Dendritic cell treated with granulocyte-macrophage colony-stimulating factor and Interleukin-4, amounts not matched to agents 40 ng/mL and 50 ng/mL, for 4 days (primary cell): ENCODE results near the gene CDH20.

Experiments
- H3K27ac Mint-ChIP-seq: one replicate; pipeline ENCODE4 v1.8.0; 2022; ENCODE audit warnings: mild to moderate bottlenecking, mixed read lengths
- H3K27me3 Mint-ChIP-seq: one replicate; pipeline ENCODE4 v1.8.0; 2022; ENCODE audit warnings: mild to moderate bottlenecking, mixed read lengths
- H3K36me3 Mint-ChIP-seq: one replicate; pipeline ENCODE4 v1.8.0; 2022; ENCODE audit warnings: low read depth, mixed read lengths
- H3K4me1 Mint-ChIP-seq: one replicate; pipeline ENCODE4 v1.8.0; 2022; ENCODE audit warnings: low read depth, mixed read lengths
- H3K4me3 Mint-ChIP-seq: one replicate; pipeline ENCODE4 v1.8.0; 2022; ENCODE audit warnings: mild to moderate bottlenecking, moderate library complexity, mixed read lengths
- H3K9me3 Mint-ChIP-seq: one replicate; pipeline ENCODE4 v1.8.0; 2022; ENCODE audit warnings: mixed read lengths
- intact Hi-C: fragments of 100-400 bp; cut with micrococcal nuclease; formaldehyde crosslinking; loops from one replicate; pipeline ENCODE4 v1.15.0; 2022

The CDH20 gene

DNA sequence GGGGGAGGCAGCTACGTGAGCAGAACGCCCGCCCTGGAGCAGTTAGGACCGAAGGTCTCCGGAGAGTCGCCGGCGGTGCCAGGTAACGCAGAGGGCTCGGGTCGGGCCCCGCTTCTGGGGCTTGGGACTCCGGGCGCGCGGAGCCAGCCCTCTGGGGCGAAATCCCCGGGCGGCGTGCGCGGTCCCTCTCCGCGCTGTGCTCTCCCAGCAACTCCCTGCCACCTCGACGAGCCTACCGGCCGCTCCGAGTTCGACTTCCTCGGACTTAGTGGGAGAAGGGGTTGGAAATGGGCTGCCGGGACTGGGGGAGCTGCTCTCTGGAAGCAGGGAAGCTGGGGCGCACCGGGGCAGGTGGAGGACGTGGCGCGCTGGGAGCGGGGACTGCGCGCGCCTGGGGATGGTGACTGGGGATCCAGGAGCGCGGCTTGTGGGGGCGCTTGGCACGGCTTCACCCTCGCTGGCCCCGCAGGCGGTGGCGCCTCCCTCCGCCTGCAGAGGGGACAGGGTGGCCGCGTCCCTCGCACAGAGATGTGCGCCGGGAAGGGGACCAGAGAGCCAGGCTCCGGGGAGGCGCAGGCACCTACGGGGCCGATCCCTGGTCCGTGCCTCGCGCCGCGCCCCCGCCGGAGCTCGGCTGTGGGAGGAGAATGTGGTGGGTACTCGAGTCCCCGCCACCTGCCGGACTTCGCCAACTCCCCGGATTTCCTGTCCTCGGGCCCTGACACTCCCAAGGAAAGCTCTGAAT, 688 bp downstream of the CDH20 start:
- Mint-ChIP-seq H3K4me3 (no peak overlapping the region), H3K36me3 (no peaks in the 10 kb centered on the region), H3K4me1 (no peaks in the 10 kb centered on the region), H3K27ac (no peak overlapping the region), H3K27me3 (peaks cover 44% of the 10 kb centered on the region), H3K9me3 (no peaks in the 10 kb centered on the region)
- intact Hi-C loops, result no loop called here

DNA sequence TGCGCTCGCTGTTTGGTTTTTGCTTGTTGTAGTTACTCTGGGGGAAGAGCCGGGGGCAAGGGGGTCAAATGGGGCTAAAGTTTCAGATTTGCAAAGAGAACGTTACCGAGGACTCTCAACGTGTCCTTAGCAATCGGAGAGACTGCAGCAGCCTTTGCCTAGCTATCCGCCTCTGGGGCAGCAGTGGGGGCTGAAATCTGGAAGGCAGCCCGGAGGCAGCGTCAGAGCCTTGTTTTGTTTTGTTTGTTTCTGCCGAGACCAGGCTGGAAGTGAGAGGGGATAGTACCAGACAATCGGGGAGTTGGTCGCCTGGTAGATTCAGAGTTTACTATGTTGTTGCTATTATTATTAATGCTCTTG, 1.2 kb downstream of the CDH20 start:
- Mint-ChIP-seq H3K36me3 (no peaks in the 10 kb centered on the region), H3K27me3 (peaks cover 44% of the 10 kb centered on the region), H3K4me1 (no peaks in the 10 kb centered on the region), H3K27ac (no peak overlapping the region), H3K9me3 (no peaks in the 10 kb centered on the region), H3K4me3 (no peak overlapping the region)
- intact Hi-C loops, result no loop called here

DNA sequence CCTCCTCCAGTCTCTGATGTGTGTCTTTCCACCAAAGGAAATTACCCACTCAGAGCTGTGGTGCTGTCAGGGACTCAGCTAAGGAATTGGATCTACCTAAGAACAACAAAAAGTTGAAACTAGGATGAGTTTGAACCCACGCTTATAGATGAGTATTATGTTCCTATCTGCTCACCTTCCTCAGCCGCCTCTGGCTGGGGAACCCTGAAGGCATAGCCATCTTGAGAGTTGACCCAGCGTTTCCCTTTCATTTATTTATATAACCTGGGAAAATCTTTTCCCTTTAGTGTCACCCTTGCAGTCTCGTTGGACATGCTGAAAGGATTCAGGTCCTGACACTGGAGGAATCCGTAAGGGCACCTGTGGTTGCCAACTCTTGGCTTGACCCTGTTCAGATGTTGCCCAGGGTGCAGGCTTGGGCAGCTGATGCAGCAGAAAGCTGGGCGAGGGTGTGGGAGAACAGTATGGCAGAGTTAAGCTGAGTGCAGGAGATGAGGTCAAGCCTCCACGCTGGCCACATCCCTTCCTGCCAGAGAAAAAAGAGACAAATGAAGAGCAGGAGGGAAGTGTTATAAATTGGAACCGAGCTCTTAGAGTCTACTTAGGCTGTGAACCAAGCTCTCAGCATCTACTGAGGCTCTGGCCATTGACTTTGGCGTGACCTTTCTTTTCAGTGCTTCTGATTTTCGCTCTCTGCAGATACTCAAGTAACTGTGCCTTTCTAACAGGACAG, 1.9 kb downstream of the CDH20 start:
- Mint-ChIP-seq H3K27me3 (peaks cover 46% of the 10 kb centered on the region), H3K4me1 (no peaks in the 10 kb centered on the region), H3K9me3 (no peaks in the 10 kb centered on the region), H3K4me3 (no peak overlapping the region), H3K36me3 (no peaks in the 10 kb centered on the region), H3K27ac (no peak overlapping the region)
- intact Hi-C loops, result no loop called here

GRCh38 chr18:61335684-61336555, 2.7 kb downstream of the CDH20 start:
- H3K27me3 Mint-ChIP-seq, result peaks cover 44% of the 10 kb centered on the region
- H3K9me3 Mint-ChIP-seq, result no peaks in the 10 kb centered on the region
- no peaks in the 10 kb centered on the region for H3K4me1 Mint-ChIP-seq
- H3K4me3 Mint-ChIP-seq, result no peak overlapping the region
- H3K27ac Mint-ChIP-seq, result no peak overlapping the region
- intact Hi-C loops, result no loop called here
- H3K36me3 Mint-ChIP-seq, result no peaks in the 10 kb centered on the region

DNA sequence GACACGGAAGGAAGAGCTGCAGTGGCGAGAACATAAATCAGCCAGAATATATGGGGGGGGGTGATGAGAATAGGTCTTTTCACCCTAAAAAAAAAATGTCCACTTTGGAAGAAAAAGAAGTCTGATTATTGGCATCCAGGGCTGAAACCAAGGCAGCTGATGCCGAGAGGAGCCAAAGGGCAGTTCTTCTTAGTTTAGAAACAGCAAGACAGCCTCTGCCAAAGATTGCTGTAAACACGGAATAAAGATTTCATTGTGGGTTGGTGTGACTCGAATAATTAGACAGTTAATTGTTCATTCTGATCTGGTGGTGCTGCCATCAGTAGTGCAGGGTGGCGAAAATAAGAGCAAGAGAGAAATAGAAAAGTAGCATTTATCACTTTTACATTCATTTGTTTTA, 3.5 kb downstream of the CDH20 start:
- peaks cover 43% of the 10 kb centered on the region for H3K27me3 Mint-ChIP-seq
- H3K36me3 Mint-ChIP-seq, result no peaks in the 10 kb centered on the region
- H3K4me3 Mint-ChIP-seq, result no peak overlapping the region
- no peak overlapping the region for H3K27ac Mint-ChIP-seq
- H3K4me1 Mint-ChIP-seq, result no peaks in the 10 kb centered on the region
- intact Hi-C loops, result no loop called here
- H3K9me3 Mint-ChIP-seq, result no peaks in the 10 kb centered on the region

DNA sequence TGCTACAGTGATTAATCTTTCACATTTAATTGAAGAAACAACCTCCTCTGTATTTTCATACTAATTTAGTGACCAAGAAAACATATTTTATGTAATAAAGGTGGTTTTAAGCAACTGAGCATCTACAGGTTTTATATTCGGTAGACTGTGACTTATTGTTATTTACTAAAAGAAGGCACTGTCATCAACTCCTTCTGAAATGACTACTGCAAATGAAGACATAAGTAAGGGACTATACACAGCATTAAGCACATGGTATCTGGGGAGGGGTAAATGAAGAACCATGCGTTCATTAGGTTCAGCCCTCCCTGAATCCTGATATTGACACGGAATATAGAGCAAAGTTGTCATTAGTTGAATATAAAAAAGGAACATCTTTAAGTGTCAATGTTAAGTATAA, 4.3 kb downstream of the CDH20 start:
- peaks cover 42% of the 10 kb centered on the region for H3K27me3 Mint-ChIP-seq
- H3K27ac Mint-ChIP-seq, result no peak overlapping the region
- intact Hi-C loops, result no loop called here
- no peaks in the 10 kb centered on the region for H3K9me3 Mint-ChIP-seq
- H3K4me1 Mint-ChIP-seq, result no peaks in the 10 kb centered on the region
- no peaks in the 10 kb centered on the region for H3K36me3 Mint-ChIP-seq
- no peak overlapping the region for H3K4me3 Mint-ChIP-seq

DNA sequence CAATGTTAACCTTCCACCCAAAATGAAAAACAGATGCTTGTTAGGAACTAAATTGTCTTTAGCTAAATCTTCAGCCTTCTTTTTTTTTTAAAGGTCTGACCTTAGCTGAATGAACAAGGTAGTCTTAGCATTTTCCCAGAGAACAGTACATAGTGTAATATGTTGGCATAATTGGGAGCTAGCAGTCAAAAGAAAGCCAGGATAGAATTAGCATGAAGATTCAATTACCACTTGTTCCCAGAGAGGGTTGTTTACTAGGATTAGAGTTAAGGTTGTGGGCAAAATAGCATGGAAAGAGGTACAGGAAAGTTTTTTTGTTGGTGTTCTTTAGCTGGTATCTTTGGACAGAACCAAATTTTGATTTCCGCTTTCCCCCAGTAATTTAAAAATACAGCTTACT, 6.9 kb downstream of the CDH20 start:
- Mint-ChIP-seq H3K27me3 (peaks cover 16% of the 10 kb centered on the region), H3K4me3 (no peak overlapping the region), H3K9me3 (no peaks in the 10 kb centered on the region), H3K27ac (no peak overlapping the region), H3K36me3 (no peaks in the 10 kb centered on the region), H3K4me1 (no peaks in the 10 kb centered on the region)
- intact Hi-C loops, result no loop called here

- Mint-ChIP-seq H3K27ac (no peak overlapping the region), H3K9me3 (no peaks in the 10 kb centered on the region), H3K36me3 (no peaks in the 10 kb centered on the region), H3K4me1 (no peaks in the 10 kb centered on the region), H3K4me3 (no peak overlapping the region), H3K27me3 (no peaks in the 10 kb centered on the region)
- intact Hi-C loops, result no loop called here
Measured at GRCh38 chr18:61348230-61348629, 15.0 kb downstream of the CDH20 start.

DNA sequence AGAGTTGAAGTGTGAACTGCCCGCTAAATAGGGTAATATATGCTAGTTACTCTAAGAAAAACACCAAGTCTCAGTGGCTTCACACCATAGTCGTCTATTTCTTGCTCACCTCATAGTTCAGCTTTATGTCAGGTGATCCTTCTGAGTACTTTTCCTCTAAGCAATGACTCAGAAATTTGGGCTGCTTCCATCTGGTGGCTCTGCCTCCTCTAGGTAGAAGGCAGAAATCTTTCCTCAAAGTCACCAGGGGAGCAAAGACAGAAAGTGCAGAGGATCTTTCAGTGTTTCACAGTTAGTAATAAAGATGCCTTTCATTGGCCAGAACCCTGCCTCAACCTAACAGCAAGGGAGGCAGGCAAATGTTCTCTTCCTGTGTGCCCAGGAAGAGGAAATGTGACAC, 17.3 kb downstream of the CDH20 start:
- no peak overlapping the region for H3K4me3 Mint-ChIP-seq
- H3K27me3 Mint-ChIP-seq, result no peaks in the 10 kb centered on the region
- H3K36me3 Mint-ChIP-seq, result no peaks in the 10 kb centered on the region
- no peaks in the 10 kb centered on the region for H3K9me3 Mint-ChIP-seq
- H3K27ac Mint-ChIP-seq, result no peak overlapping the region
- intact Hi-C loops, result no loop called here
- H3K4me1 Mint-ChIP-seq, result no peaks in the 10 kb centered on the region

- intact Hi-C loops, result no loop called here
- H3K36me3 Mint-ChIP-seq, result no peaks in the 10 kb centered on the region
Measured at GRCh38 chr18:61352059-61352458, 18.8 kb downstream of the CDH20 start.

DNA sequence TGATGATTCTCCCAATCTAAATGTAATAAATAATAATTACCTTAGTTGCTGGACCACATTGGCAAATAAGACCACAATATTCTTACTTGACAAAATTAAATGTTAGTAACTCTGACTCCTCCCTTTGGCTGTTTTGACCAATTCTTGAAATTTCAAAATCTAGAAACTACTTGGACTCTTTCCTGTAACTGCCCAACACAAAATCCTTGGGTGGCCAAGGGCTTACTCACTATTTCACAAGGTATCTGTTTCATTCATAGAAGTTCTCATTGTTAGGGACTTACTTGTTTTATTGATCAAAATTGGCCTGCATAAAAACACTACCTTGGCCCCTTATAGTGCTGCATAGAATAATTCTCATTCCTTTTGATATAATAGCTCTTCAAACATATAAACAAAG, 19.4 kb downstream of the CDH20 start:
- Mint-ChIP-seq H3K4me1 (no peaks in the 10 kb centered on the region), H3K27ac (no peak overlapping the region), H3K36me3 (no peaks in the 10 kb centered on the region), H3K9me3 (no peaks in the 10 kb centered on the region), H3K27me3 (no peaks in the 10 kb centered on the region), H3K4me3 (no peak overlapping the region)
- intact Hi-C loops, result no loop called here

More at GRCh38 chr18:61352059-61352458, 18.8 kb downstream of the CDH20 start:
- H3K4me1 Mint-ChIP-seq, result no peaks in the 10 kb centered on the region
- H3K4me3 Mint-ChIP-seq, result no peak overlapping the region
- no peaks in the 10 kb centered on the region for H3K9me3 Mint-ChIP-seq
- no peaks in the 10 kb centered on the region for H3K27me3 Mint-ChIP-seq
- no peak overlapping the region for H3K27ac Mint-ChIP-seq

GRCh38 chr18:61360404-61361383, 27.5 kb downstream of the CDH20 start:
- Mint-ChIP-seq H3K27me3 (peaks cover 3% of the 10 kb centered on the region), H3K36me3 (no peaks in the 10 kb centered on the region), H3K4me1 (peaks cover 8% of the 10 kb centered on the region), H3K4me3 (peak overlapping the region; percentile 6), H3K9me3 (no peaks in the 10 kb centered on the region), H3K27ac (no peak overlapping the region)
- intact Hi-C loops, result no loop called here

DNA sequence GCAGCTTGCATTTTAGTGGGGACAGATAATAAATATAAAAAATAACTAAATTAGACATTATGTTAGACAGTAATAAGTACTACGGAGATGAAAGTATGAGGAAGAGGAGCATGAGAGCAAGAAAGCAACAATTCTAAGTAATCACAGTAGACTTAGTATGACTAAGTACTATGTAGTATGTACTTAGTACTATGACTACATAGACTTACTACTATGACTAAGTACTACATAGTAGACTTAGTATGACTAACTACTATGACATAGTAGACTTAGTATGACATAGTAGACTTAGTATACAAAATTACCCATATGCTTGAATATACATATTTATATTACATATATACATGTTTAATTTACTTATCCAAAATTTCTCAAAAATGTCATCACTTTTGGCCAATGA, 29.3 kb downstream of the CDH20 start:
- Mint-ChIP-seq H3K27ac (no peak overlapping the region), H3K36me3 (no peaks in the 10 kb centered on the region), H3K9me3 (no peaks in the 10 kb centered on the region), H3K4me1 (peaks cover 8% of the 10 kb centered on the region), H3K4me3 (no peak overlapping the region), H3K27me3 (peaks cover 3% of the 10 kb centered on the region)
- intact Hi-C loops, result no loop called here
